OCI-LY1 (cell line): ENCODE measurements around the gene LDHA.

ENCODE experiments used
- H2AFZ ChIP-seq: fragments of 200-600 bp; sonication (generic), shearing (Covaris generic); 2 replicates; pipeline ENCODE4 v1.6.0; 2014; ENCODE audit warnings: antibody characterized with exemption, mild to moderate bottlenecking, low read length
- H3F3A ChIP-seq: fragments of 200-600 bp; sonication (generic), shearing (Covaris generic); 2 replicates; pipeline ENCODE4 v1.6.0; 2014; ENCODE audit warnings: mild to moderate bottlenecking, antibody characterized with exemption, low read length, moderate library complexity; ENCODE audit not compliant: insufficient read depth
- H3K27ac ChIP-seq: fragments of 200-600 bp; sonication (generic); 2 replicates; pipeline ENCODE4 v1.5.1; 2014; ENCODE audit warnings: low read length, mixed run types, mild to moderate bottlenecking, low read depth; ENCODE audit not compliant: poor library complexity, severe bottlenecking
- H3K27me3 ChIP-seq: fragments of 200-600 bp; sonication (generic); 2 replicates; pipeline ENCODE4 v1.6.0; 2014; ENCODE audit warnings: antibody characterized with exemption, mild to moderate bottlenecking, low read length, moderate library complexity; ENCODE audit not compliant: insufficient read depth
- H3K36me3 ChIP-seq: fragments of 200-600 bp; sonication (generic); 2 replicates; pipeline ENCODE4 v1.6.1; 2014; ENCODE audit warnings: mild to moderate bottlenecking, antibody characterized with exemption, low read length, moderate library complexity, mixed read lengths; ENCODE audit not compliant: insufficient read depth
- H3K4me1 ChIP-seq: fragments of 200-600 bp; sonication (generic); 2 replicates; pipeline ENCODE4 v1.5.1; 2014; ENCODE audit warnings: mild to moderate bottlenecking, low read length, moderate library complexity; ENCODE audit not compliant: insufficient read depth, severe bottlenecking
- H3K4me2 ChIP-seq: fragments of 200-600 bp; sonication (generic), shearing (Covaris generic); 2 replicates; pipeline ENCODE4 v1.6.1; 2014; ENCODE audit warnings: low read length
- H3K4me3 ChIP-seq: fragments of 200-600 bp; sonication (generic); 2 replicates; pipeline ENCODE4 v1.5.1; 2014; ENCODE audit warnings: low read length, low read depth, mild to moderate bottlenecking, mixed read lengths; ENCODE audit not compliant: poor library complexity, severe bottlenecking
- H3K79me2 ChIP-seq: fragments of 200-600 bp; shearing (Covaris generic); 2 replicates; pipeline ENCODE4 v1.6.1; 2016; ENCODE audit warnings: mixed run types, low read length, mixed read lengths; ENCODE audit not compliant: insufficient read depth
- H3K9ac ChIP-seq: fragments of 200-600 bp; sonication (generic), shearing (Covaris generic); 2 replicates; pipeline ENCODE4 v1.6.1; 2014; ENCODE audit warnings: mild to moderate bottlenecking, low read length, mixed read lengths
- H3K9me2 ChIP-seq: fragments of 200-600 bp; sonication (generic), shearing (Covaris generic); 2 replicates; pipeline ENCODE4 v1.6.1; 2014; ENCODE audit warnings: low read depth, mild to moderate bottlenecking, low read length, mixed read lengths
- H3K9me3 ChIP-seq: fragments of 200-600 bp; shearing (Covaris generic); 2 replicates; pipeline ENCODE4 v1.6.1; 2014; ENCODE audit warnings: low read length, mixed read lengths
- H4K20me1 ChIP-seq: fragments of 200-600 bp; sonication (generic), shearing (Covaris generic); 2 replicates; pipeline ENCODE4 v1.6.0; 2016; ENCODE audit warnings: mild to moderate bottlenecking, low read length; ENCODE audit not compliant: insufficient read depth
- EZH2 ChIP-seq: fragments of 200-600 bp; sonication (generic), shearing (Covaris generic); IDR thresholded peaks from 2 replicates; pipeline ENCODE4 v1.8.0; 2017; ENCODE audit warnings: borderline replicate concordance, mixed run types, mild to moderate bottlenecking, antibody characterized with exemption, low read length, moderate library complexity, mixed read lengths
- TF ChIP-seq, protein P1 (sequence below): fragments of 200-600 bp; sonication (generic), shearing (Covaris generic); IDR thresholded peaks from 2 replicates; pipeline ENCODE4 v1.5.1; 2017; ENCODE audit warnings: mild to moderate bottlenecking, antibody characterized with exemption, low read length, moderate library complexity, mixed read lengths

Gene LDHA

DNA sequence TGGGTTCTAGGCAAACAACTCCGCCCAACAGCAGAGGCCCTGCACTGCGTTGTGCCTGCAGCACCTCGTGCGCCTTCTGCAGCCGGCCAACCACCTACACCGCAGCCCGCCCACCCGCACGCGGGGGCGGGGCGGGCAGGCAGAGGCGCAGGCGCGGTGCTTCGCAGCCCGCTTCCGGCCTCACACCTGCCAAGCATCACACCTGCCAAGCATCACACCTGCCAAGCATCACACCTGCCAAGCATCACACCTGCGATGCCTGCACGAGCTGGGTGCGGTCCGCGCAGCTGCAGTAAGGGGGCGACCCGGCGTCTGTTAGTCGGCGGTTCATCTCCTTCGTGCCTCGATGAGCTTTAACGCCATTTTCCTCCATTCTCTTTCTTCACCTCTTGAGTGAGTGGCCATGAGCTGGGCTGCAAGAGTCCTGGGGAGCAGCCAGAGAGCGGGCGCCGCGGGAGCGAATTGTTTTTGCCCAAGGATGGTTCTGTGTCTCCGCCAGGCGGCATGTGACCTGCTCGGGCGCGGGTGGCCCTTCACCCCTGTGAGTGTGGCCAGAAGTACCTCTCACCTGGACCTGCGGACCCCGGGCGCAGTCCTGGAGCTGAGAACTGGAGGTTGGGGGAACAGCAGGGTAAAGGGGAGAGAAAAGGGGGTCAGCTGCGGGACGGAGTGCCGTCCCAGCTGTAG is 61.5 kb downstream of the LDHA start, which contains the start of gene LDHAL6A:
TSS of gene LDHAL6A (plus strand) at position 171 of the 687 bp plus-strand sequence. CDS start 825 bp downstream, outside the sequence.
- no peaks in the 10 kb centered on the region for H3K9me3 ChIP-seq
- H3K27me3 ChIP-seq: no peaks in the 10 kb centered on the region
- TF ChIP-seq, protein P1, sequence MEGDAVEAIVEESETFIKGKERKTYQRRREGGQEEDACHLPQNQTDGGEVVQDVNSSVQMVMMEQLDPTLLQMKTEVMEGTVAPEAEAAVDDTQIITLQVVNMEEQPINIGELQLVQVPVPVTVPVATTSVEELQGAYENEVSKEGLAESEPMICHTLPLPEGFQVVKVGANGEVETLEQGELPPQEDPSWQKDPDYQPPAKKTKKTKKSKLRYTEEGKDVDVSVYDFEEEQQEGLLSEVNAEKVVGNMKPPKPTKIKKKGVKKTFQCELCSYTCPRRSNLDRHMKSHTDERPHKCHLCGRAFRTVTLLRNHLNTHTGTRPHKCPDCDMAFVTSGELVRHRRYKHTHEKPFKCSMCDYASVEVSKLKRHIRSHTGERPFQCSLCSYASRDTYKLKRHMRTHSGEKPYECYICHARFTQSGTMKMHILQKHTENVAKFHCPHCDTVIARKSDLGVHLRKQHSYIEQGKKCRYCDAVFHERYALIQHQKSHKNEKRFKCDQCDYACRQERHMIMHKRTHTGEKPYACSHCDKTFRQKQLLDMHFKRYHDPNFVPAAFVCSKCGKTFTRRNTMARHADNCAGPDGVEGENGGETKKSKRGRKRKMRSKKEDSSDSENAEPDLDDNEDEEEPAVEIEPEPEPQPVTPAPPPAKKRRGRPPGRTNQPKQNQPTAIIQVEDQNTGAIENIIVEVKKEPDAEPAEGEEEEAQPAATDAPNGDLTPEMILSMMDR: no peak
- no peak for TF ChIP-seq EZH2
- H3F3A ChIP-seq: no peaks in the 10 kb centered on the region
- no peak within 1 kb of the TSS for H2AFZ ChIP-seq
- no peaks in the 10 kb centered on the region for H3K79me2 ChIP-seq
- H3K27ac ChIP-seq: no peak within 1 kb of the TSS
- no peaks in the 10 kb centered on the region for H3K9me2 ChIP-seq
- no peak within 1 kb of the TSS for H3K9ac ChIP-seq
- H3K36me3 ChIP-seq: no peaks in the 10 kb centered on the region
- no peak within 1 kb of the TSS for H3K4me3 ChIP-seq
- H3K4me1 ChIP-seq: no peaks in the 10 kb centered on the region
- H4K20me1 ChIP-seq: no peaks in the 10 kb centered on the region
- H3K4me2 ChIP-seq: no peak within 1 kb of the TSS

DNA sequence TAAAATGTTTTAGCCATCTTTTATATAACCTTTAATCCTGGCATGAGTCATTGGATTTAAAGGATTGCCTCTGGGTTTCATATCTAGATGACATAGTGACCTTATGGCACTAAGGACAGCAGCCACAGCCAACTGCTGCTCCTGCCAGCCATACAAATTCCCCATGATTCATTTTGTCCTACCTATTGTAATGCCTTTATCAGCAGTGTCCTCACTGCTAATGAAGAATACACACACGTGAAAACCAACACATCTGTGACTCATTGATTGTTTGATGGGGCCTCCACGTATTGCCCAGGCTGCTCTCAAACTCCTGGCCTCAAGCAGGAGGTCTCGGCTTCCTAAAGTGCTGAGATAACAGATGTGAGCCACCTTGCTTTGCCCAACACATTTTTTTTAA is 63.1 kb downstream of the LDHA start:
- H3K27me3 ChIP-seq: no peaks in the 10 kb centered on the region
- no peaks in the 10 kb centered on the region for H3K36me3 ChIP-seq
- H3K4me1 ChIP-seq: no peaks in the 10 kb centered on the region
- H3K27ac ChIP-seq: no peak overlapping the region
- no peak for TF ChIP-seq EZH2
- H3K9me3 ChIP-seq: no peaks in the 10 kb centered on the region
- no peaks in the 10 kb centered on the region for H3K9me2 ChIP-seq
- H3K9ac ChIP-seq: no peak overlapping the region
- H3K4me2 ChIP-seq: no peak overlapping the region
- no peaks in the 10 kb centered on the region for H3K79me2 ChIP-seq
- H2AFZ ChIP-seq: no peak overlapping the region
- H3F3A ChIP-seq: no peaks in the 10 kb centered on the region
- no peaks in the 10 kb centered on the region for H4K20me1 ChIP-seq
- H3K4me3 ChIP-seq: no peak overlapping the region
